Measurements from ENCODE around the gene PLEKHG5.

DNA sequence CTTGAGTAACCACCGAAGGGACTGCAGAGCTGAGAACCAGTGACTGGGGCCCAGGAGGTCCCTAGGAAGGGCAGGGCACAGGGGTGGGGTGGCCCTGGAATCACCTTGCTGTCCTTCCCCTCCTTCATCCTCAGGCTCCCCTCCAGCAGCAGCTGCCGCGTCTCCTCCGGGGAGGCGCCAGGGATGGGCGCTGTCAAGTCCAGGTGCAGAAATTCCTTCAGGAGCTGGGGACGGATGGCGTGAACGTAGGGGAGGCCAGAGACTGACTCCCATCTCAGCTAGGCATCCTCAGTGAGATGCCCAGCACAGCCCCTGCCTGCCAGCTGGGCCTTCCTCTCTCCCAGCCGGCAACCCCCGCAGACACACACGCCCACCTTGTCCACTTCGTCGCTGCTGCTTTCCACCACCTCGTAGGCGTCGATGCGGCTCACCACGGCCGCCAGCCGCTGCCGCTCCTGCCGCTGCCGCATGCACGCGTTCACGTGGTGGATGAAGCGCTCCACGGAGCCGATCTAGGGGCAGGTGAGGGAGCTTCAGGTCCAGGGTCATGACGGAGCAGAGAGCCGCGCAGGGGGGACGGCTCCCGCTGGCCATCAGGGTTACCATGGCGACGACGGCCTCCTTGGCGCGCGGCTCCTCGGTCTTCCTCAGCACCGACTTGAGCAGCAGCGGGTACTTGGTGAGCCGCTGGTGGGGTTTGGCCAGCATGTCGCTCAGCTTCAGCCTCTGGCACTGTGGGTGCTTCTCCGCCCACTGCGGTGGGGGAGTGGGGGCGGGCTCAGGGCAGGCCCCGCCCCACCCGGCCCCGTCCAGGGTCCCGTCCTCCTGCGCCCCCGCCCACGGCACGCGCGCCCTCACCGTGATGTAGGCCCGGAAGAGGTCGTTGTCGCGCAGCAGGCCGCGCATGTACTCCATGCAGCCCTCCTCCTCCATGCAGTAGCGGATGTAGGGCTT, 21.1 kb downstream of the PLEKHG5 start:
- no peak for TF ChIP-seq EZH2 (IDR thresholded peaks at IDR 0.05; ENCODE audit: borderline replicate concordance, low read length)
- TF ChIP-seq, protein P1, sequence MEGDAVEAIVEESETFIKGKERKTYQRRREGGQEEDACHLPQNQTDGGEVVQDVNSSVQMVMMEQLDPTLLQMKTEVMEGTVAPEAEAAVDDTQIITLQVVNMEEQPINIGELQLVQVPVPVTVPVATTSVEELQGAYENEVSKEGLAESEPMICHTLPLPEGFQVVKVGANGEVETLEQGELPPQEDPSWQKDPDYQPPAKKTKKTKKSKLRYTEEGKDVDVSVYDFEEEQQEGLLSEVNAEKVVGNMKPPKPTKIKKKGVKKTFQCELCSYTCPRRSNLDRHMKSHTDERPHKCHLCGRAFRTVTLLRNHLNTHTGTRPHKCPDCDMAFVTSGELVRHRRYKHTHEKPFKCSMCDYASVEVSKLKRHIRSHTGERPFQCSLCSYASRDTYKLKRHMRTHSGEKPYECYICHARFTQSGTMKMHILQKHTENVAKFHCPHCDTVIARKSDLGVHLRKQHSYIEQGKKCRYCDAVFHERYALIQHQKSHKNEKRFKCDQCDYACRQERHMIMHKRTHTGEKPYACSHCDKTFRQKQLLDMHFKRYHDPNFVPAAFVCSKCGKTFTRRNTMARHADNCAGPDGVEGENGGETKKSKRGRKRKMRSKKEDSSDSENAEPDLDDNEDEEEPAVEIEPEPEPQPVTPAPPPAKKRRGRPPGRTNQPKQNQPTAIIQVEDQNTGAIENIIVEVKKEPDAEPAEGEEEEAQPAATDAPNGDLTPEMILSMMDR (IDR thresholded peaks at IDR 0.05; ENCODE audit: low read length) = no peak
